GM12892 (cell line): Measurements from ENCODE around the gene SLIT3.
"Not testable (repeated sequence)": the region's sequence is repeated elsewhere in the genome, so short reads cannot be mapped to it uniquely, and the experiment has no call there.

ENCODE experiments used
- DNase-seq: peaks from one replicate; pipeline ENCODE4 v3.0.0; 2011; ENCODE audit not compliant: insufficient read length
- FAIRE-seq: peaks from 2 replicates; lab custom pipeline; 2011; peaks lifted over from hg19 to GRCh38; lab: Jason Lieb, UNC
- POLR2A ChIP-seq: IDR thresholded peaks from 2 replicates; pipeline ENCODE4 v1.6.1; 2011; ENCODE audit warnings: low read depth, low read length, control low read depth
- POLR2AphosphoS5 ChIP-seq: IDR thresholded peaks from 2 replicates; pipeline ENCODE4 v1.6.1; 2011; ENCODE audit warnings: low read depth, low read length, control low read depth
- TAF1 ChIP-seq: IDR thresholded peaks from 2 replicates; pipeline ENCODE4 v1.6.1; 2011; ENCODE audit warnings: low read depth, mild to moderate bottlenecking, control low read depth, low read length, borderline replicate concordance

The SLIT3 gene

DNA sequence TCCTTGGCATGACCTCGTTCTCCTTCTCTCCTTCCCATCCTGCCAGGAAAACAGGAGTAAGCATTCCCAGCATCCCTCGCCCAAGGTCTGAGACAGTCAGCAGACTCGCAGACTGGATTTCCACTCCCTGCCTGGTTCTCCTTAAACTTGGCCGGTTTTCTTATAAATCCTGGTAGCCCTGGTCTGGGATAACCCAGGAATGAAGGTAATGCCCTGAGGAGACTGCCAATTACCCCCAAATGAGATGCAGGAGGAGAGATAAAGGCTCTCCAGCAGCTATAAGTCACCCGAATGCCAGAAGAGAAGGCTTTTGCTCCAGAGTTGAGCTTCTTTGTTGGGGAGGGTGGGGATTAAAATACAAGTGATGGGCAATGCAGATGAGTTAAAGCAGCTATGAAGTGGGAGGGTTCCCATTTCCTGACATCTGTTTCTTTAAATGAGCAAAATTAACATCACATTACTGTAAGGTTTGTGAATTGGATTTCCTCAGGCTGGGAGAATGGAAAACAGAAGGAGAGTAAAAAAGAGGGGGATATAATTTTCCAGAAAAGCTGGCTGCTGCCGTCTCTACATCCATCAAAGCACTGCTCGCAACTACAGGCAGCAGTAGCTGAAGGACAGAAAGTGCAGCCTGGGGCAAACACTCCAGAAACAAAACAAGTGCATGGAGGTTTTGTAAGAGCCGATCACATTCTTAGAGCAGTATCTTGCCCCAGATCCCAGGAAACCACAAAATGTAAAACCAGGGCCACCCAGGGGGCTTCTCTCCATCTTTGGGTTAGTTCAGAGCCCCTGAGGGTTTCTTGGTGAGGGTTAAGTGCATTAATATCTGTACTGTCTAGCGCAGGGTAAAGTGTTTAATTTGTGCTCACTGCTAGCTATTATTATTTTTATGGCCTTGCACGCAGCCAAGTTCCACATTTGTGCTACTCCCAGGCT is 544.2 kb downstream of the SLIT3 start:
- TF ChIP-seq POLR2A, result no peak
- no peak for TF ChIP-seq POLR2AphosphoS5
- DNase-seq (no peak), FAIRE-seq (no peak)

DNA sequence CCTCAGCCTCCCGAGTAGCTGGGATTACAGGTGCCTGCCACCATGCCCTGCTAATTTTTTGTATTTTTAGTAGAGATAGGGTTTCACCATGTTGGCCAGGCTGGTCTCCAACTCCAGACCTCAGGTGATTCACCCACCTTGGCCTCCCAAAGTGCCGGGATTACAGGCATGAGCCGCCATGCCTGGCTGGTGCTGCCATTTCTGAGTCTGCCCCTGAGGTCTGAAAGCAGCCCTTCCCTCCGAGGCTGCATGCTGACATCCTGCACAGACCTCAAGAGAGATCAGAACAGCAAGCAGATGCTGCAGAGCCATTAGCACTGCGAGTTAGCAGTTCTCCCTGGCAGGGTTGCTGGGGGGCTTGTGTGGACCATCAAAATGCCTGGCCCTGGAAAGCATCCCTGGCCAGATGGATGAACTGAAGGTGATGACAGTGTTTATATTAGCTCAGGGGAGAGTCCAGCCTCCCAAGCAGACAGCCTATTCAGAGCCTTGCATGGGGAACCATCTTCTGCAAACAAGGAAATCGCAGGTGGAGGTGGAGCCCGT is 545.3 kb downstream of the SLIT3 start:
- FAIRE-seq (no peak), DNase-seq (no peak)
- no peak for TF ChIP-seq TAF1
- TF ChIP-seq POLR2AphosphoS5, result no peak
- no peak for TF ChIP-seq POLR2A

DNA sequence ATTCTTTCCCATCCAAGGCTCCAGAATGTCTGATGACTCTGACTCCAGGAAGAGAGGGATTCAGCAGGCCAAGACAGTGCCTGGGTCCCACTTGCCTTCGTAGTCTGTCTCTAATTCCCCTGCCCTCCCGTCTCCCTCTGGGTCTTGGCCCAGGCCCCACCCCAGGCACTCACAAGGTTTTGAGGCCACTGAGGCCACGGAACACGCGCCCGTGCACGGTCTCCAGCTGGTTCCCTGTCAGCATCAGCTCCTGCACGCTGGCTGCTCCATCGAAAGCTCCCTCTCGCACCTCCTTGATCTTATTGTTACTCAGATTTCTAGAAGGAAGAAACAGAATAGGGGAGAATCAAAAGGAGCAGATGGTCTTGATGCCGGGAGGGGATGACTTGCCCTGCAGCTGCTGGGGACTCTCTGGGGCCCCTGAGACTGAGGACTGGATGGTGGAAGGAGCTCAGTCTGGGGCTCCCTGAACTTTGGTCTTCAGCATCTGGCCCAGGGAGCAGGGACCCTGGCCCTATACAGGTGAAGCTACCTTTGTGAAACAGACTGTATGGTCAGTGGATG is 547.2 kb downstream of the SLIT3 start:
- DNase-seq (no peak), FAIRE-seq (no peak)
- no peak for TF ChIP-seq POLR2AphosphoS5
- no peak for TF ChIP-seq POLR2A
- TF ChIP-seq TAF1, result no peak

DNA sequence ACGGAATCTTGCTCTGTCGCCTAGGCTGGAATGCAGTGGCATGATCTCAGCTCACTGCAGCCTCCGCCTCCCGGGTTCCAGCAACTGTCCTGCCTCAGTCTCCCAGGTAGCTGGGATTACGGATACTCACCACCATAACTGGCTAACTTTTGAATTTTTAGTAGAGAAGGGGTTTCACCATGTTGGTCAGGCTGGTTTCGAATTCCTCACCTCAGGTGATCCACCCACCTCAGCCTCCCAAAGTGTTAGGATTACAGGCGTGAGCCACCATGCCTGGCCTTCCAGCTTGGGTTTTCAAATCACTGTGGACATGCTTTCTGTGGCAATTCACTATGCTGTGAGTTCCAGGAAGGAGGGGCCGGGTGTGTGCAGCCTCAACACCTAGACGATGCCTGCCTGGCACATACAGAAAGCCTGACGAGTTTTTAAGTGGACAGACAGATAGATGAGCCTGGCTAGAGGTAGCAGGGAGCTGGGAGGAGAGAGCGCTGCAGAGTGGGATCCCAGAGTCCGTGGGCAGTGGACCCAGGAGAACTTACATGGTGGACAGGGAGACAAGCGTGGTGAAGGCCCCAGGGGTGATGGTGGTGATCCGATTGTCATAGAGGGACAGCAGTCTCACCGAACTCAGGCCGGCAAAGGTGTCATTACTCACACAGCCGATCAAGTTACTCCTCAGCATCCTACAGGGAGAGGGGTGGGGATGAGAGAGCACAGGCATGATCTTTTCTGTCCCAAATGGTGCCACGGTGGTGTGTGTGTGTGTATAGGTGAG is 548.3 kb downstream of the SLIT3 start:
- TF ChIP-seq TAF1 (no peak), POLR2A (no peak), POLR2AphosphoS5 (no peak)
- FAIRE-seq (no peak), DNase-seq (no peak)

DNA sequence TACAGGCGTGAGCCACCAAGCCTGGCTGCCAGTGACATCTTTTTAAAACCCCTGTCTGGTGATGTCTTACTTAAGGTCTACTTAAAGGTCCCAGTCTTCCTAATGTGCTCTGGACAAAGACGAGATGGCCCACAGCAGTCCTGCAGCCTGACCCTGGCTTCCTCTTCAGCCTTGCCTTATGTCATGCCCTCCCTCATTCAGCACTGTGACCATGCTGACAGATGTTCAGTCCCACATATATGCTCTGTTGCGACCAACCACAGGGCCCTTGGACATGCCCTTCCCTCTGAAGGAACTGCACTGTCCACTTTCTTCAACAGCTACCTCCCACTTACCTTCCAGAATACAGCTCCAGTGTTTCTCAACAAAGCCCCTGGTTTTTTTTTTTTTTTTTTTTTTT is 548.9 kb downstream of the SLIT3 start:
- no peak for FAIRE-seq
- TF ChIP-seq POLR2A (no peak), POLR2AphosphoS5 (no peak), TAF1 (no peak)
- no peak for DNase-seq

DNA sequence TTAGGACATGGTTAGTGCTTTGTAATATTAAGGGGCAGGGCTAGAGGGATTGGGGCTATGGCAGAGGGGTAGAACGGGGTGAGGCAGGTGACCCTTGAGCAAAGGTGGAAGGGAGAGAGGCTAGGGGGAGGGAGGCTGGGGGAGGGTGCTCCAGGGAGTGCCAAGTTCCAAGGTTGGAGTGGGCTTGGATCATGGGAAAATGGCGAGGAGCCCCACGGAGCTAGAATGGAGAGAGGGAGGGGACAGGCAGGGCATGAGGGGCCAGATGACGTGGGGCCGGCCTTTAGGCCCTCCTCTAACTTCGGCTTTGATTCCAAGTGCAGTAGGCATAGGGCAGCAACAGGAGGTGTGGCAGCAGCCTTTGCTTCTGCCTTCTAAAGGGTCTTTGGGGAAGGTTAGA is 550.0 kb downstream of the SLIT3 start:
- FAIRE-seq, result no peak
- TF ChIP-seq POLR2A, result no peak
- DNase-seq, result no peak

DNA sequence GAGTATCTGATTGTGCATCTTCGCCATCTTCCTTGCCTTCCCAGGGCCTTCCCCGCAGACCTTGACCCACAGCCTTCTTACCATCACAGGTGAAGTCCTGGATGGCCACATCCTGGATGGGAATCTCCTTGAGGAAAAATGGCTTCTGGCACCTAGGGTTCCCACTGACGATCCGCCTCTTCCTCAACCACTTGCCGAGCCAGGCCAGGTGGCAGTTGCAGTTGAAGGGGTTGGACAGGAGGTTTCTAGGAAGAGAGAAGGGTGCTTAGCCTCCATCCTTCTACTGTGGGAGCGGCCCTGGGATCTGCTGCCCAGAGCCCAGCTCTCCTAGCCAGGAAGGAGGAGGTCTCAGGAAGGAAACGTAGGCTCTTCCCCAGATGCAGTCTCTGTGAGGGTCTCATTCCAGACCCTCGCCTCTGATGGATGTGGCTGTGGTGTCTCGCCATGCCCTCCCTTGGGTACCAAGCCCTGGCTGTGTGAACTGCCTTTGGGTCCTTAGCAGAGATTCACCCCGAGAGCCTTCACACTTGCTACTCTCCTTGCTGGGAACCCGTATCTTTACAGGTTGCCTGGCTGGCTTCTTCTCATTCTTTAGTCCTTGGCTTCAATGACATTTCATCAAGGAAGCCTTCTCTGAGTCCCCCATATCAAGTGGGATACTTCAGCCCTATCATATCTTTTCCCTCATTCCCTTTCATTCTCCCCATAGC is 551.4 kb downstream of the SLIT3 start:
- FAIRE-seq, result no peak
- no peak for DNase-seq
- TF ChIP-seq POLR2A (no peak), POLR2AphosphoS5 (no peak), TAF1 (no peak)

DNA sequence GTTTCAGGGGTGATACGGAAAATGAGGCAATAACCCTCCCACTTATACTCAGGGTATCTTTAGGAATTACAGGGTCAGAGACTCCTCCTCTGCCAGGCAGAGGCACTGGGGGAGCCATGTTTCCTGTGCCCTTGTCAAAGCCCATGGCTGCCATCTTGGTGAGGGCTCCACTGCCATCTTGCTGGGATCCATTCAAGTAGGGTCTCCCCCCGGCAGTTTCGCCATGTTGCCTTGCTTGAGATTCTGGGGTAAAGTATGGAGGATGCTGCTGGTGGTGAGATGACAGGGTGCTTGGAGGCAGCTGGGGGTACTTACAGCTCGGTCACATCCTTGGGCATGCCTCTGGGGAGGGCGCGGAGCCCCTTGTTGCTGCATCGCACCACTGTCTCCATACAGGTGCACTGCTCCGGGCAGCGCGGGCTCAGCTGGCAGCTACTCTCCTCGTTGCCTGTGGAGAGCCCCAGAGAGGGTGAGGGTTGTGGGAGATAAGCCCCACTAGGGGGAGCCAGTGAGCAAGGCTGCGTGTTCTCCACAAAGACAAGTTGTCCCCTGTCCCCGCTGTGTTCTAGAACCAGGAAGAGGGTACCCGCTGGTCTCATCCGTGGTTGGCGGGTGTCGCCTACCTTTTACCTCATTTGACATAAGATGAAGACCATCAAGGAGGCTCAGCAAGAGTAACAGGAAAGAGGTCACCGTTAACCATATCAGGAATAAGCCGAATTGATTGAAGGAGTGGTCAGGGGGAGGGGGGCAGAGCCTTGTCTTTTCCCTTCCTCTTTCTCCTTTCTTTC is 552.8 kb downstream of the SLIT3 start:
- TF ChIP-seq POLR2AphosphoS5 (no peak), POLR2A (no peak), TAF1 (no peak)
- DNase-seq (peak; percentile 48), FAIRE-seq (peak; percentile 71)

DNA sequence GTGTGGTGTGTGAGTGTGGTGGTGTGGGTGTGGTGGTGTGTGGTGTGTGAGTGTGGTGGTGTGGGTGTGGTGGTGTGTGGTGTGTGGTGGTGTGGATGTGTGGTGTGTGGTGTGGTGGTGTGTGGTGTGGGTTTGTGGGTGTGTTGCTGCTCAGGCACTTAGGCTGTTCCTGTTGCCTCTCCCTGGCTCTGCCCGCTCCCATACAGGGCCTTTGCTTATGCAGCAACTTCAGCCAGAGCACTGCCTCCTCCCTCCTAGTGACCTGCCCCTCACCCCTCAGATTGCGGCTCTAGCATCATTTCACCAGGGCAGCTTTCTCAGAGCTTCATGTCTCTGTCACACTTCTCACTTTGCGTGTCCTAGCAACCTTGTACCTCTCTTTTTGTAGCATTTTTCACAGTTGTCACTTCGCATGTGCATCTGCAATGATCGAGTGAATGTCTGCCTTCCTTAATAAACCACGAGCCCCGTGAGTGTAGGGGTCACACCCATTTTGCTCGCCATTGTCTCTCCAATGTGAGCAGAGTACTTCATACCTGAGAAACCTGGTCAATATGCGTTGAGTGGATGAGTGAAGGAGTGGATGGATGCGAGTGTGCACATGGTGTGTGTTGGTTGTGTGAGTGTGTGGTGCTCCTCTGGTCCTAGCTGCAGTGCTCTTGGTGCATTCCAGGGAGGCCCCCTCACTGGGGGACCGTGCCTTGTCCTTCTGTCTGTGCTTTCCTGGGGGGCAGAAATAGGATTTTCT is 553.9 kb downstream of the SLIT3 start:
- DNase-seq, result no peak
- FAIRE-seq, result no peak
- no peak for TF ChIP-seq POLR2A
- TF ChIP-seq TAF1, result no peak
- TF ChIP-seq POLR2AphosphoS5, result no peak

DNA sequence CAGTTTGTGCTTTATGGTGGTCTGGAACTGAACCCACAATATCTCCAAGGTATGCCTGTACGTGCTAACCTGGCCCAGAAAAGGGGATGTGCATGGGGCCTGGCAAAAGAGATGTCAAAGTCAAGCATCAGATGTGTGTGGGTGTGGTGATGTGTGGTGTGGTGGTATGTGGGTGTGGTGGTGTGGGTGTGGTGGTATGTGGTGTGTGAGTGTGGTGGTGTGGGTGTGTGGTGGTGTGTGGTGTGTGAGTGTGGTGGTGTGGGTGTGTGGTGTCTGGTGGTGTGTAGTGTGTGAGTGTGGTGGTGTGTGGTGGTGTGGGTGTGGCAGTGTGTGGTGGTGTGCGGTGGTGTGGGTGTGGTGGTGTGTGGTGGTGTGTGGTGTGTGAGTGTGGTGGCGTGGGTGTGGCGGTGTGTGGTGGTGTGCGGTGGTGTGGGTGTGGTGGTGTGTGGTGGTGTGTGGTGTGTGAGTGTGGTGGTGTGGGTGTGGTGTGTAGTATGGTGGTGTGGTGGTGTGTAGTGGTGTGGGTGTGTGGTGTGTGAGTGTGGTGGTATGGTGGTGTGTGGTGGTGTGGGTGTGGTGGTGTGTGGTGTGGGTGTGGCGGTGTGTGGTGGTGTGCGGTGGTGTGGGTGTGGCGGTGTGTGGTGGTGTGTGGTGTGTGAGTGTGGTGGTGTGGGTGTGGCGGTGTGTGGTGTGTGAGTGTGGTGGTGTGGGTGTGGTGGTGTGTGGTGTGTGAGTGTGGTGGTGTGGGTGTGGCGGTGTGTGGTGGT is 554.6 kb downstream of the SLIT3 start:
- FAIRE-seq, result peak; percentile 85
- DNase-seq, result not testable (repeated sequence)
